Measurements from ENCODE around the gene MTMR3. TPM values are rescaled to one million over a fixed set of nuclear protein-coding genes. Genes with fewer than 3 reads are reported as not detected.

MTMR3 gene
- total RNA-seq, 1 experiment from 2014 or later: 27.0 TPM

GRCh38 chr22:29948385-29948769, 65.4 kb downstream of the MTMR3 start (continued):
- no peak for TF ChIP-seq EZH2phosphoT487 (IDR thresholded peaks at IDR 0.05; ENCODE audit: borderline replicate concordance)
- no peak for TF ChIP-seq CBX3 (IDR thresholded peaks at IDR 0.05; ENCODE audit: low read depth)
- no peak for TF ChIP-seq SIN3A (IDR thresholded peaks at IDR 0.05; ENCODE audit: low read depth)
- TF ChIP-seq POLR2AphosphoS5 (IDR thresholded peaks at IDR 0.05; ENCODE audit: low read depth, low read length): no peak
- no peak for TF ChIP-seq EGR1 (IDR thresholded peaks at IDR 0.05; ENCODE audit: low read depth)
- no peak for TF ChIP-seq ZBTB33 (IDR thresholded peaks at IDR 0.05; ENCODE audit: extremely low read depth, insufficient replicate concordance, low read length)
- no peak for TF ChIP-seq EZH2 (IDR thresholded peaks at IDR 0.05)

- H3K9me2 ChIP-seq (ENCODE audit: insufficient read depth): no peaks in the 10 kb centered on the region
- H3K4me3 ChIP-seq (replicated peaks in 1 of 2; ENCODE audit: low read depth in 1 of 2, low read length in 2 of 2): no peak overlapping the region
- TF ChIP-seq CEBPB (IDR thresholded peaks at IDR 0.05; ENCODE audit: low read depth): no peak
- TF ChIP-seq MAX (IDR thresholded peaks at IDR 0.05): no peak
- no peak for TF ChIP-seq POLR2AphosphoS5 (IDR thresholded peaks at IDR 0.05; ENCODE audit: low read depth, low read length)
- TF ChIP-seq JUND (IDR thresholded peaks at IDR 0.05): no peak
- no peaks in the 10 kb centered on the region for H3K9me3 ChIP-seq (ENCODE audit: control insufficient read depth in 1 of 2, insufficient read depth in 1 of 2, low read depth in 1 of 2, low read length in 2 of 2)
- H3K27me3 ChIP-seq (ENCODE audit: insufficient read depth, low read length): no peaks in the 10 kb centered on the region
- intact Hi-C loops (cut with micrococcal nuclease): no loop called here
- no peak overlapping the region for H3K27ac ChIP-seq (ENCODE audit: low read depth, low read length)
- ChIA-PET CTCF (no interaction called here), POLR2A (interaction anchor here (0.6 kb wide), 1 partner anchor 177 kb away, joined by 3 read pairs; no protein-coding TSS in a partner anchor), RAD21 (ENCODE audit: low non-redundant PET in 1 of 2, low total read pairs in 2 of 2, uncharacterized antibody in 2 of 2, unreplicated experiment in 2 of 2) (no interaction called here)
- peaks cover 9 to 10% of the 10 kb centered on the region in 2 experiments; a peak in 3 of 4 replicates for H3K4me1 ChIP-seq (ENCODE audit: control insufficient read depth in 1 of 2, insufficient read depth in 2 of 2, low read length in 2 of 2)
- H3K9ac ChIP-seq (ENCODE audit: low read length): no peak overlapping the region
- H4K20me1 ChIP-seq (ENCODE audit: insufficient read depth): no peaks in the 10 kb centered on the region
- H3K79me2 ChIP-seq (ENCODE audit: insufficient read depth, low read length): peaks cover 30% of the 10 kb centered on the region
- BruUV-seq (replicated peaks): no TSS peak
- no peak overlapping the region for H2AFZ ChIP-seq (ENCODE audit: low read depth, low read length, poor library complexity, severe bottlenecking)
- no peak overlapping the region for H3K4me2 ChIP-seq (ENCODE audit: low read length)
- DNase-seq (ENCODE audit: low read depth, low spot score) (no peak), ATAC-seq (no peak)
- no peaks in the 10 kb centered on the region for H3K36me3 ChIP-seq (ENCODE audit: control insufficient read depth in 1 of 2, insufficient read depth in 2 of 2, low read length in 2 of 2)
These were observed 66.9 kb downstream of the MTMR3 start for GRCh38 chr22:29949872-29950271.

All from HCT116 (cell line).